Measurements from ENCODE around the gene UBE2I.
"Not testable (repeated sequence)": the region's sequence is repeated elsewhere in the genome, so short reads cannot be mapped to it uniquely, and the experiment has no call there.

The UBE2I gene

DNA sequence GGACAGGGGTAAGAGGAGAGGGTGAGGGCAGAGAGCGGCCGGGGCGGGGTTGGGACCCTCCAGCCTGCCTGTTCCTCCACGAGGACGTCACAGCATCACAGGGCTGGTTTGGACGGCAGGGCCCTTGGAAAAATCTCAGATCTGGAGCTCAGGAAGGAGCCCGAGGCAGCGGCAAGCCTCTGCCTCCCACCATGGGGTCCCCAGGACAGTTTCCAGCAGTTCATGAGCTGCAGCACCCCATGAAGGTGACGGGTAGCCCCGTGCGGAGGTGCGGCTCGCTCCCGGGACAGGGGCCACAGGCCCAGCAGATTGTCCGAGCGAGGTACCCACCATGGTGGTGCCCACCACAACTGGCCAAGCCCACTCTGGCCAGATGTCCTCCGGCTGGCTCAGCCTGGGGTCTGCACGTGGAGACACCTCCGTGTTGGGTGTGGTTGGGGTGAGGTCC is 32.3 kb upstream of the UBE2I start:
- DNase-seq (ENCODE audit: low read depth, low spot score) = no peak

DNA sequence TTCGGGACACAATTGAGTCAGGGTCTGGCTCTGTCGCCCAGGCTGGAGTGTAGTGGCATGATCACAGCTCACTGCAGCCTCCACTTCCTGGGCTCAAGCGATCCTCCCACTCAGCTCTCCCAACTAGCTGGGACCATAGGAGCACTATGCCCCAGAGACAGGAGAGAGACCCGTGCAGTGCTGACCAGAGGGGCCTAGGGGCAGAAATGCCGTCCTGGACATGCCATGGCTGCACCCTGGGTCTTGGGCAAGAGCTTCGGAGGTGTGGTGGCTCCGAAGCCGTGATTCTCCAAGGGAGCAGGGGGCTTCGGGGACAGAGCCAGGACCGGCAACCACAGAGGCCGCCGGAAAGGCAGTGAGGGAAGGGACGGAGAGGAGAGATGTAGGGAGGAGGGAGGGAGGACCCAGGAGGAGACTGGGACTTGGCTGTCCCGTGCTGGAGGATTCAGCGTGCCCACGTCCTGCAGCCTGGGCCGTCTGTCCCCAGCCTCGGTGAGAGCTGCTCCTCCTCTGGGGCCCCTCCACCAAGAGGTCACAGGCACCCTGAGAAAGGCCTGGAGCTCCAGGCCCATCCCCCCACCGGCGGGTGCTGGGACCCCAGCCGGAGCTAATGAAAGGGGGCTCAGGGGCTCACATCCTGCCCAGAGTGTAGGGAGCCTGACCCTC is 31.7 kb upstream of the UBE2I start:
- DNase-seq (ENCODE audit: low read depth, low spot score) = no peak

- no peak for DNase-seq (ENCODE audit: low read depth, low spot score)
Observed at GRCh38 chr16:1278477-1278876, 31.0 kb upstream of the UBE2I start.

DNA sequence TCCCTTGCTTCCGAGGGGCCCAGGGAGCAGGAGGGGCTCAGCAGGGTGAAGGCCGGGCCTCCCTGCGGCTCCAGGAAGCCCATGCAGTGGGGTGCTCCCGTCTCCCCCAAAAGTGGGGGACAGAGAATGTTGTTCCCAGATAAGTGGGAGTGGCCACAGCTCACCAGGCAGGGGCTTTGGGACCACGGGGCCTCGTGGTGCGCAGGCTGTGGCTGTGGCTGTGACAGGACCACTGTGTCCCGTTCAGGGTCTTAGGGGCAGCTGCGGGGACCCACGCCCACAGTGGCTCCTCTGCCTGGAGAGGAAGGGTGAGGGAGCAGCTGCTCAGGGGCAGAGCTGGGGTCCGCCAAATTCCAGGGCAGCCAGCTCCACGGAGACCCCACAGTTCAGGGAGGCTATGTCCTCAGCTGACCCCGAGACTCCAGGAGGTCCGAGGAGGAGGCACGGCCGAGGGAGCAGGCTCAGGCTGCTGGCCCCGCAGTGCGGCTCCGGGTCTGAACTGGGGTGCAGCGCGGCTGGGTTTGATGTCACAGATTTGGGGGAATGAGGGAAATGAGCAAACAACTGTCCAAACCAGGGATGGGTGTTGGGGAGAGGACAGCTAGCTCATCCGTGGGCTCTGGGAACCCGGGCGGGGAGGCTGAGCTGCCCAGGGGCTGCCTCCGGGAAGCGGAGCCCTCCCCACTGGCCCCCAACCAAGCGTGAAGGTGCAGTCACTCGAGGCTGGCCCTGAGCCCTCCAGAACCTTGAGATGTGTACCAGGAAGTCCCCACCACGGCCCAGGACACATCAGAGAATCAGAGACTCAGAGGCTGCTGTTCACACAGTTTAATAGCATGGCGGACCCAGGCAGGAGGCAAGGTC is 30.1 kb upstream of the UBE2I start:
- no peak for DNase-seq (ENCODE audit: low read depth, low spot score)

- no peak for DNase-seq (ENCODE audit: low read depth, low spot score)
Observed at GRCh38 chr16:1279945-1280589, 29.4 kb upstream of the UBE2I start.

GRCh38 chr16:1280783-1281182 is 28.7 kb upstream of the UBE2I start:
- no peak for DNase-seq (ENCODE audit: low read depth, low spot score)

- no peak for DNase-seq (ENCODE audit: low read depth, low spot score)
Observed at GRCh38 chr16:1281517-1281916, 27.9 kb upstream of the UBE2I start.

DNA sequence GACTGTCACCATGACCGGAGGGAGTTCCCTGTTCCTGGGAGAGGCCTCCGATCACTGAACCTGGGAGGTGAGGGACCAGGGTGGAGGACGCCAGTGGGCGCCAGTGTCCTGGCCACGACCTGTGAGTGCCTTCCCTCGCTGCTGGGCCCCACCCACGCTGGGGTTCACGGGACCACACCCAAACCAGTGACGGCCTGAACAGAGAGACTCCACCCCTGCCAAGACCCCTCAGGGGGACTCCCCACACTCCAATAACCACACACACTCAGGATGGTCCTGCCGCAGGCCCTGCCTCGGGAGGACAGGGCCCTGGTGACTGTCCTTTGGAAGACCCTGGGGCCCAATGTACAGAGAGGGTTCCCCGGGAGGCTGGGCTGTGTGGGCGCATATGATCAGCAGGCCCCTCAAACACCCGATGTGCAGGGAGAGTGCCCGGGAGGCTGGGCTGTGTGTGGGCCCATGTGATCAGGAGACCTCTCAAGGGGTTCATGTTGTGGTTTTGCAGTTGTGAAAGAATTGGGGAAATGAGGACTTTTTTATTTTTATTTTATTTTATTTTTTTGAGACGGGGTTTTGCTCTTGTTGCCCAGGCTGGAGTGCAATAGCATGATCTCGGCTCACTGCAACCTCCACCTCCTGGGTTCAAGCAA is 27.0 kb upstream of the UBE2I start:
- DNase-seq (ENCODE audit: low read depth, low spot score) = no peak

DNA sequence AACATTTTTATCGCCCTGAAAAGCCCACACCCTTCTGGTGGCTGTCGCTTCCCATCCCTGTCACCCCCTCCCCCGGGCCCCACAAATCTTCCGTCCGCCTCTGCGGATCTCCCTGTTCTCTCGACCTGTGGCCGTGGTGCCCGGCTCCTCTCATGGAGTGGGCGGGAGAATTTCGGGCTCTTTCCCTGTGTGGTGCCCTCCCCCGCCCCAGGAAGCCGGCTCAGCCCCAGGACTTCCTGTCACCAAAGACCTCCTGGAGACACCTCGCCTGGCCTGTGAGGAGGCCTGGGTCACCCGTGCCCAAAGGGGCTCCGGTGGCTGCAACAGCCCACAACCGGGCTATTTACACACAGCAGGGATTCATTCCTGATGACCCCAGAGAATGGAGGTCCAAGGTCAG is 26.1 kb upstream of the UBE2I start:
- no peak for DNase-seq (ENCODE audit: low read depth, low spot score)

- DNase-seq (ENCODE audit: low read depth, low spot score) = no peak
Observed at GRCh38 chr16:1283996-1284616, 25.3 kb upstream of the UBE2I start.

DNA sequence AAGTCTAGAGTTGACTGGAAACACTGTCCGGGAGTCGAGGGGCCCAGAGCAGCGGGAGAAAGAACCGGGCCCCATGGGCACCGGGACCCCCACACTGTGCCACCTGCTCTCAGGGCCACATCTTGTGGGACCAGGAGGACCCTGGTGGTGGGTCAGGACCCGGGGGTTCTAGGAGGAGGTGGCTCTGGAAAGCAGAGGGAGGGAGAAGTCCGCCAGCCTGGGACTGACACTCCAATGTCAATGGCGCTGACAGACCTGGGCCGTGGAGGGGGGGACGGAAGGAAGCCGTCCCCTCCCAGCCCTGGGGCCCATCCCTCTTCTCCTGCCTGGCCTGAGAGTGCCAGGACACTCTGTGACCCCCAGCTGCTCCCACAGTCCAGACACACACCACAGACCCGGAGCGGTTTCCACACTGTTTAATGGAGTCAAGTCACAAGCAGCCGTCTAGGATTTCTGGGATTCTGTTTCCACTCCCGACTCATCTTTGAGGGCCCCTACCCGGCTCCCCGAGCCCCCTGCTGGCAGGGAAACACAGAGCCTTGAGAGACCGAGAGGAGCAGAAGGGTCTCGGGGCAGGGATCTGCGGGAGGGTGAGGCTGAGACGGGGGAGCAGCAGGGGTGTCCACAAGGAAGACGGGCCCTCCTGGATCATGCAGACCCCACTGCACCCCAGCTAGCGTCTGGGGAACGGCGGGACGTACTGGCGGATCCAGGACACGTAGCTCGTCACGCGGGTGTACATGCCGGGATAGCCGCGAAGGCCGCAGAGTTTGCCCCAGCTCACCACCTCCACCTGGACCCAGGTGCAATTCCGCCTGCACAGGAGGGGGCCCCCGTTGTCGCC is 23.5 kb upstream of the UBE2I start:
- DNase-seq (ENCODE audit: low read depth, low spot score) = no peak

DNA sequence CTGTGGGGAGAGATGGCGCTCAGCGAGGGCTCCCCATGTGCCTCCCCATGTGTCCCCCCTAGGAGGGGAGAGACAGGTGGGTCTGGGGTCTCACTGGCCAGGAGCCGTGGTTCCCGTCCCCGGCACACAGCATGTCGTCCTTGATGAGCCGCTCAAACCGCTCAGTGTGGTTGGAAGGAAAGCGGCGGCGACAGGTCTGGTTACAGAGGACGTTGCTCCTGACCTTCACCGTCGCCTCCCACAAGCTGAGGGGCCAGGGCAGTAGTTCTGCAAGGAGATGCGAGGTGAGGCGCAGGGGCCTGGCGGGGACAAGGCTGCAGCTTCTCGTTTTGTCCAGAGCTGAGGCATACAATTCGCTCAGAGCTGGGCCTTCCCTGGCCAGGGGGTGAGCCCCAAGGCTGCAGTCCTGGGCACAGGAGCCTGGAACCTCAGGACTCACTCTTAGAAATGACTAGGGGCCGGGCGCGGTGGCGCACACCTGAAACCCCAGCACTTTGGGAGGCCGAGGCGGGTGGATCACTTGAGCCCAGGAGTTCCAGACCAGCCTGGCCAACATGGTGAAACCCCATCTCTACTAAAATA is 22.8 kb upstream of the UBE2I start:
- no peak for DNase-seq (ENCODE audit: low read depth, low spot score)

DNA sequence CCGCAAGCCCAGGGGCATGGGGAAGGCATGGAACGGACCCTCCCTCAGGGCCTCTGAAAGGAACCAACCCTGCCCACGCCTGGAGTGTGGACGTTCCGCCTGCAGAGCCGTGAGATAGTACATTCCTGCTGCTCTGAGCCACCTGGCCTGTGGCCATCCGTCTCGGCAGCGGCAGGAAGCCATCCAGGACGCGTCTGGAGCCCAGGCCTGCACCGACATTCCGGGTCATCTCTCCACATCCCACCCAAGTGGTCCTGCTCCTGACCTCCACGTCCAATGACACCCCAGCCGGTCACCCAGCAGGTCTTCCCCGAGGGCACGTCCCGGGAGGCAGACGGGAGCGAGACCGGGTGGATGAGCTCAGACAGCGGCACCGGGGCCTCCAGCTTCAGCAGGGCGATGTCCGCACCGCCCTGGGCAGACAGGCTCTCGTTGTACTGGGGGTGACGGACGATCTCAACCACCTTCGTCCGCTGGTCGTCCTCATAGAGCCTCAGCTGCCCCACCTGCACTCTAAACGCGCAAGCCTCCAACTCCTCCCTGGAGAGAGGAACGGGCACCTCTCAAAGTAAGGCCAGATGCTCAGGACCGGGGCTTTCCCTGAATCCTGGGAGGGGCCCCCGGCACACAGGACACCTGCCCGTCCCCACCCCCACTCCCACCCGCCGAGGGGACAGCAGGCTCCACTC is 21.3 kb upstream of the UBE2I start:
- DNase-seq (ENCODE audit: low read depth, low spot score) = no peak

DNA sequence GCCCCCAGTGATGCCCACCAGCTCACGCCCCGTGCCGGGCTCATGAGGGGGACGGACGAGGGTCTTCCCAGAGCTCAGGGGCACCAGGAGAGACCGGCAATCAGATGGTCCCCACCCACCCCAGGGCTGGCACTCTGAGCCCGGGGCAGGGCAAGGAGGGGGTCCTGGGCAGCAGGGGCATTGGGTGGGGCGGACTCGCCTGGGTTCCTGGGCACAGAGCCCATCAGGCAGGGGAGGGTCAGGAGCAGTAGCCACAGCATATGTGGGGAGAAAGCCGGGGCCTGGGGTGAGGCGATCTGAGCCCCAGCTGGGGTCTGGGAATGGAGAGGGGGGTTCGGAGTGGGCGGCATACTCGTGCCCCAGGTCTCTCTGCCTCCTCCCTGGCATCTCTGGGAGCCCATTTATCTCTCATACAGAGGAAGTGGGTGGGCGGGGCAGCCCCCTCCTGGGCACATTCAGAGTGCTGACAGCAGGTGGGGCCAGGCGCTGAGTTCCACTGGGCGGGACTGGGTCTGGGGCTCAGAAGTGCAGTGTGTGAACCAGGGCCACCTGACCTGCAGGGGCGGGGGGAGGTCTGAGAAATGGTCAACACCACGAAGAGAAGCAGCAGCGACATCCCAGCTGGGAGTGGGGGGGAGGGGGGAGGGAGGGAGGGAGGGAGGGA is 20.5 kb upstream of the UBE2I start:
- DNase-seq (ENCODE audit: low read depth, low spot score) = no peak

GRCh38 chr16:1289477-1289866 is 20.0 kb upstream of the UBE2I start:
- DNase-seq (ENCODE audit: low read depth, low spot score) = no peak

DNA sequence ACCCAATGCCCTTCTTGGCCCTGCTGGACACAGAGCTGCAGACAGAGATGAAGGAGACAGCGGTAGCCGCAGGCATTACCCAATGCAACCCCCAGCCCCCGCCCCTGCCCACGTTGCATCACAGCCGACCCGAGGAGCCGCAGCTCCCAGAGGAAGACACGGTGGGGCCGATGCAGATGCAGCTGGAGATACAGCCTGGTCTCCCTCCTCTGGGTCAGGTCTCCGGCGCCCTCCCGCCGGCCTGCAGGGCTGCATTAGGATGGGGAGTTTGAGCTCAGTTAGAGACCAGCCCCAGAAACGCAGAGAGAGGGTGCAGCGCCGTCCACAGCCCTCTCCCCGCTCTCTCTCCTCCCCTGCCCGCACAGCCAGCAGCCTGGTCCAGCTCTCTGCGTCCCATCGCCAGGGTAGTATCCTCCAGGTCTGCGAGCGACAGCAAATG is 19.4 kb upstream of the UBE2I start:
- no peak for DNase-seq (ENCODE audit: low read depth, low spot score)

GRCh38 chr16:1290860-1291575 is 18.4 kb upstream of the UBE2I start:
- no peak for DNase-seq (ENCODE audit: low read depth, low spot score)

DNA sequence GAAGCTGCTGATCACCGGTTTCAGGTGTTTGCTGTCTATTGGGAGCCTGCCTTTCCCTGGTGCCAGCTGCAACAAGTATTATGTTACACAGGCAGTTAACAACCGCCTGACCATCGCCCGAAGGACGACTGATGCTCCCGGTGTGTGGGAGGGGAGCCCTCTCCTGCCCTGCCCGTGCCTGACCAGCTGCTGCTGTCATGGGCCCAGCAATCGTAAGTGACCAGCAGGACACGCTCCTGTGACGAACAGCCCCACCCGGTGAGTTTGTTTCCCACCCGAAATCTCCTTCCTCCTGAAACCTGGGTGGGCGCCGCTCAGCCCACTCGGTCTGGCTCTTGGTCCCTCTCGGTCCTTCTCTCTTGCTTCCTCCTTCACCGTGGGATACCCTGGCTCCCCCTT is 17.9 kb upstream of the UBE2I start:
- no peak for DNase-seq (ENCODE audit: low read depth, low spot score)

- not testable (repeated sequence) for DNase-seq (ENCODE audit: low read depth, low spot score)
Observed at GRCh38 chr16:1292208-1292607, 17.2 kb upstream of the UBE2I start.
